OCI-LY1 (cell line): ENCODE data around the gene DMRTC2.

Experiments used
- EZH2 ChIP-seq: fragments of 200-600 bp; sonication (generic), shearing (Covaris generic); IDR thresholded peaks from 2 replicates; pipeline ENCODE4 v1.8.0; 2017; ENCODE audit warnings: borderline replicate concordance, mixed run types, mild to moderate bottlenecking, antibody characterized with exemption, low read length, moderate library complexity, mixed read lengths
- TF ChIP-seq, protein P1 (sequence below): fragments of 200-600 bp; sonication (generic), shearing (Covaris generic); IDR thresholded peaks from 2 replicates; pipeline ENCODE4 v1.5.1; 2017; ENCODE audit warnings: mild to moderate bottlenecking, antibody characterized with exemption, low read length, moderate library complexity, mixed read lengths

DNA sequence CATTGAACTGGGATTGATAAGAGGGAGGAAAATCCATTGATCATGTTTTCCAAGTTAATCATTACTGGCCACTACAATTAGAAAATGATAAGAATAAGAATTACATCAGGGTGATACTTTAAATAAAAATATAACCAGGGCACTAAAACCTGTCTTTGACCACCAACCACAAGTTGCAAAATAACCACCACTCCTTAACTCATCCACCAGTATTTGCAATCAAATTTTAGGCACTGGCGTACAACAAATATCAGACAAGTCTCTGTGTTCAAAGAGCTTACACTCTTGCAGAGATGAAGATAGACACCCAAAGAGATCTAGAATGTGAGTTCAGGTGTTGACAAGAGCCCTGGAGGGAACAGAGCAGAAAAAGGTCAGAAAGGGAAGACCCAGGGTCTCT is 47.9 kb upstream of the DMRTC2 start:
- TF ChIP-seq, protein P1, sequence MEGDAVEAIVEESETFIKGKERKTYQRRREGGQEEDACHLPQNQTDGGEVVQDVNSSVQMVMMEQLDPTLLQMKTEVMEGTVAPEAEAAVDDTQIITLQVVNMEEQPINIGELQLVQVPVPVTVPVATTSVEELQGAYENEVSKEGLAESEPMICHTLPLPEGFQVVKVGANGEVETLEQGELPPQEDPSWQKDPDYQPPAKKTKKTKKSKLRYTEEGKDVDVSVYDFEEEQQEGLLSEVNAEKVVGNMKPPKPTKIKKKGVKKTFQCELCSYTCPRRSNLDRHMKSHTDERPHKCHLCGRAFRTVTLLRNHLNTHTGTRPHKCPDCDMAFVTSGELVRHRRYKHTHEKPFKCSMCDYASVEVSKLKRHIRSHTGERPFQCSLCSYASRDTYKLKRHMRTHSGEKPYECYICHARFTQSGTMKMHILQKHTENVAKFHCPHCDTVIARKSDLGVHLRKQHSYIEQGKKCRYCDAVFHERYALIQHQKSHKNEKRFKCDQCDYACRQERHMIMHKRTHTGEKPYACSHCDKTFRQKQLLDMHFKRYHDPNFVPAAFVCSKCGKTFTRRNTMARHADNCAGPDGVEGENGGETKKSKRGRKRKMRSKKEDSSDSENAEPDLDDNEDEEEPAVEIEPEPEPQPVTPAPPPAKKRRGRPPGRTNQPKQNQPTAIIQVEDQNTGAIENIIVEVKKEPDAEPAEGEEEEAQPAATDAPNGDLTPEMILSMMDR: no peak
- no peak for TF ChIP-seq EZH2
